NCI-H1417 (cell line): ENCODE results near the gene SYNPO2.
"Not testable (repeated sequence)": the region's sequence is repeated elsewhere in the genome, so short reads cannot be mapped to it uniquely, and the experiment has no call there.

ENCODE experiments used
- DNase-seq, 3 experiments: peaks; one replicate each; lab custom pipeline; 2025; lab: John Stamatoyannopoulos, UW

The SYNPO2 gene

GRCh38 chr4:118974758-118975157, 86.1 kb downstream of the SYNPO2 start:
- DNase-seq = no peak

GRCh38 chr4:118975449-118976192, 87.0 kb downstream of the SYNPO2 start:
- no peak for DNase-seq

- not testable (repeated sequence) for DNase-seq
These were observed 87.5 kb downstream of the SYNPO2 start for GRCh38 chr4:118976193-118976560.

- DNase-seq = not testable (repeated sequence)
These were observed 88.4 kb downstream of the SYNPO2 start for GRCh38 chr4:118977100-118977499.

GRCh38 chr4:118979712-118980111, 91.1 kb downstream of the SYNPO2 start:
- DNase-seq = peak in 1 of 3 experiments; percentile 53

- DNase-seq = peak in 2 of 3 experiments; percentile 89 to 98
These were observed 92.7 kb downstream of the SYNPO2 start for GRCh38 chr4:118981171-118981838.

- peak; percentile 48 to 93 (median 85) for DNase-seq
These were observed 93.3 kb downstream of the SYNPO2 start for GRCh38 chr4:118981839-118982381.

- DNase-seq = no peak
These were observed 94.6 kb downstream of the SYNPO2 start for GRCh38 chr4:118983293-118983692.

- DNase-seq = no peak
These were observed 95.2 kb downstream of the SYNPO2 start for GRCh38 chr4:118983831-118984230.

GRCh38 chr4:118985170-118986000, 96.7 kb downstream of the SYNPO2 start:
- DNase-seq = no peak

GRCh38 chr4:118987959-118988634, 99.4 kb downstream of the SYNPO2 start:
- DNase-seq = peak in 1 of 3 experiments; percentile 44

- no peak for DNase-seq
These were observed 100.0 kb downstream of the SYNPO2 start for GRCh38 chr4:118988635-118988972.

GRCh38 chr4:118989098-118990080, 100.7 kb downstream of the SYNPO2 start:
- DNase-seq = peak in 1 of 3 experiments; percentile 38

GRCh38 chr4:118991686-118992085, 103.0 kb downstream of the SYNPO2 start:
- no peak for DNase-seq

- no peak for DNase-seq
These were observed 103.5 kb downstream of the SYNPO2 start for GRCh38 chr4:118992149-118992548.

- DNase-seq = no peak
These were observed 104.7 kb downstream of the SYNPO2 start for GRCh38 chr4:118993333-118993732.

GRCh38 chr4:118994030-118994429, 105.4 kb downstream of the SYNPO2 start:
- DNase-seq = no peak

GRCh38 chr4:118995693-118996391, 107.2 kb downstream of the SYNPO2 start:
- DNase-seq = no peak

GRCh38 chr4:118997601-118998000, 108.9 kb downstream of the SYNPO2 start:
- no peak for DNase-seq

- DNase-seq = no peak
These were observed 111.3 kb downstream of the SYNPO2 start for GRCh38 chr4:118999919-119000318.
